ENCODE measurements around the gene CD1B. TPM values are rescaled to one million over a fixed set of nuclear protein-coding genes. Genes with fewer than 3 reads are reported as not detected.

CD1B gene
- polyA plus RNA-seq, 1 of the 3 experiments (the other 2 are of a cell fraction), result not detected

- H4K20me1 ChIP-seq (ENCODE audit: insufficient read depth), result no peaks in the 10 kb centered on the region
- no peak for DNase-seq
- no peaks in the 10 kb centered on the region for H3K9me3 ChIP-seq
- no peaks in the 10 kb centered on the region for H3K9me2 ChIP-seq
- TF ChIP-seq MEF2A (IDR thresholded peaks at IDR 0.05; ENCODE audit: borderline replicate concordance, low read depth) (no peak), CTCF (IDR thresholded peaks at IDR 0.05) (peak; percentile 30; the same call in 1 of the 2 replicates)
- 0% methylated on average over 3 of the region's 3 CpGs for WGBS (ENCODE audit: low lambda C conversion rate)
- H3K79me2 ChIP-seq (ENCODE audit: insufficient read depth), result no peaks in the 10 kb centered on the region
- H3K27me3 ChIP-seq (ENCODE audit: insufficient read depth), result peaks cover 12% of the 10 kb centered on the region
- no peak overlapping the region for H3K4me3 ChIP-seq (ENCODE audit: low read depth in 2 of 2, low read length in 1 of 2)
- H3F3A ChIP-seq (replicated peaks; ENCODE audit: insufficient read depth), result no peaks in the 10 kb centered on the region
- CTCF ChIA-PET, result interaction anchor here (1.2 kb wide), 1 partner anchor 742 kb away, joined by 3 read pairs; no protein-coding TSS in a partner anchor
- no peak overlapping the region for H3K27ac ChIP-seq (ENCODE audit: low read depth in 2 of 2, low read length in 1 of 2)
- no peak overlapping the region for H3K4me2 ChIP-seq
- no peaks in the 10 kb centered on the region for H3K4me1 ChIP-seq (ENCODE audit: control insufficient read depth in 1 of 2, insufficient read depth in 2 of 2, low read depth in 1 of 2, low read length in 1 of 2)
- no peak overlapping the region for H3K9ac ChIP-seq
- H2AFZ ChIP-seq (ENCODE audit: low read depth), result no peak overlapping the region
- POLR2A ChIA-PET, result no interaction called here
- H3K36me3 ChIP-seq (replicated peaks in 1 of 2; ENCODE audit: control insufficient read depth in 1 of 2, insufficient read depth in 2 of 2, low read length in 1 of 2), result no peaks in the 10 kb centered on the region
These were observed 1.6 kb downstream of the CD1B start for GRCh38 chr1:158329733-158330132.

- Histone ChIP-seq H3K4me1 (ENCODE audit: control insufficient read depth in 1 of 2, insufficient read depth in 2 of 2, low read depth in 1 of 2, low read length in 1 of 2) (no peaks in the 10 kb centered on the region), H3K79me2 (ENCODE audit: insufficient read depth) (no peaks in the 10 kb centered on the region), H3K4me3 (ENCODE audit: low read depth in 2 of 2, low read length in 1 of 2) (no peak overlapping the region), H3K27ac (ENCODE audit: low read depth in 2 of 2, low read length in 1 of 2) (no peak overlapping the region), H3K36me3 (replicated peaks in 1 of 2; ENCODE audit: control insufficient read depth in 1 of 2, insufficient read depth in 2 of 2, low read length in 1 of 2) (no peaks in the 10 kb centered on the region), H3K27me3 (ENCODE audit: insufficient read depth) (peaks cover 12% of the 10 kb centered on the region), H3K9me3 (no peaks in the 10 kb centered on the region), H3K9me2 (no peaks in the 10 kb centered on the region), H3K4me2 (no peak overlapping the region), H3K9ac (no peak overlapping the region), H3F3A (replicated peaks; ENCODE audit: insufficient read depth) (no peaks in the 10 kb centered on the region), H4K20me1 (ENCODE audit: insufficient read depth) (no peaks in the 10 kb centered on the region), H2AFZ (ENCODE audit: low read depth) (no peak overlapping the region)
- 0% methylated on average over 6 of the region's 7 CpGs for WGBS (ENCODE audit: low lambda C conversion rate)
- ChIA-PET CTCF (interaction anchor here (1.2 kb wide), 1 partner anchor 743 kb away, joined by 3 read pairs; no protein-coding TSS in a partner anchor), POLR2A (no interaction called here)
- no peak for DNase-seq
- no peak for TF ChIP-seq PBX3 (IDR thresholded peaks at IDR 0.05)
- TF ChIP-seq EP300 (IDR thresholded peaks at IDR 0.05; ENCODE audit: borderline replicate concordance in 1 of 2, low read depth in 1 of 2, low read length in 1 of 2), result no peak
- TF ChIP-seq YY1 (IDR thresholded peaks at IDR 0.05; ENCODE audit: low read depth), result no peak
- no peak for TF ChIP-seq SMC3 (IDR thresholded peaks at IDR 0.05; ENCODE audit: low read depth, low read length)
- TF ChIP-seq MEF2A (IDR thresholded peaks at IDR 0.05; ENCODE audit: borderline replicate concordance, low read depth), result no peak
- no peak for TF ChIP-seq RCOR1 (IDR thresholded peaks at IDR 0.05; ENCODE audit: low read length)
- TF ChIP-seq TCF12 (IDR thresholded peaks at IDR 0.05), result no peak
- TF ChIP-seq RAD21 (IDR thresholded peaks at IDR 0.05; ENCODE audit: low read length), result no peak
- no peak for TF ChIP-seq GATA2 (CRISPR knock-in tag; IDR thresholded peaks at IDR 0.05)
- no peak for TF ChIP-seq CTCF (IDR thresholded peaks at IDR 0.05)
- no peak for TF ChIP-seq FOXJ3 (CRISPR knock-in tag; IDR thresholded peaks at IDR 0.05)
- no peak for TF ChIP-seq TAF1 (IDR thresholded peaks at IDR 0.05; ENCODE audit: borderline replicate concordance, low read depth, low read length)
- TF ChIP-seq ELF1 (IDR thresholded peaks at IDR 0.05), result no peak
- TF ChIP-seq USF2 (IDR thresholded peaks at IDR 0.05; ENCODE audit: borderline replicate concordance, low read depth, low read length), result no peak
- no peak for TF ChIP-seq POLR2AphosphoS5 (IDR thresholded peaks at IDR 0.05; ENCODE audit: low read depth, low read length)
These were observed 2.0 kb downstream of the CD1B start for GRCh38 chr1:158329300-158329699.
